Left cardiac atrium (tissue), 4 donors: ENCODE results near the gene MIEF2. TPM values are rescaled to one million over a fixed set of nuclear protein-coding genes. Genes with fewer than 3 reads are reported as not detected.
"Not testable (repeated sequence)": the region's sequence is repeated elsewhere in the genome, so short reads cannot be mapped to it uniquely, and the experiment has no call there.

Experiments used
- ATAC-seq, 2 donors: fragments of 200-7000 bp; cut with Tn5 transposase; one replicate each; pipeline ENCODE4 v1.9.1; 2020; ENCODE audit warnings: mild to moderate bottlenecking in 2 of 2, moderate library complexity in 2 of 2
- DNase-seq: peaks from one replicate; pipeline ENCODE4 v3.0.0-alpha.2; 2020
- intact Hi-C, 2 donors: fragments of 100-400 bp; cut with DNase I; formaldehyde crosslinking; loops; one replicate each; pipeline versions ENCODE4 v1.14.1 to v1.15.1; 2022 to 2023
- total RNA-seq, 2 donors: library from RNA; stranded (reverse); fragmentation: NEBNext Ultra II Directional; extraction: Animal tissue kit (Norgen Biotek cat#: 25700); gene quantifications; one replicate each; pipeline ENCODE4 v1.2.1, GENCODE V29; 2021
- donor health status: DM: no; HTN: yes; CAD: no.
- donor health status: DM: no; HTN: yes; CAD: no; lungs with severe emphysema.
- donor health status: DM: yes; HTN: yes; CAD: no.
- donor health status: Dilated cardiomyopathy.

The MIEF2 gene
- total RNA-seq, 2 donors from 2014 or later, result 16.2 to 16.8 TPM

DNA sequence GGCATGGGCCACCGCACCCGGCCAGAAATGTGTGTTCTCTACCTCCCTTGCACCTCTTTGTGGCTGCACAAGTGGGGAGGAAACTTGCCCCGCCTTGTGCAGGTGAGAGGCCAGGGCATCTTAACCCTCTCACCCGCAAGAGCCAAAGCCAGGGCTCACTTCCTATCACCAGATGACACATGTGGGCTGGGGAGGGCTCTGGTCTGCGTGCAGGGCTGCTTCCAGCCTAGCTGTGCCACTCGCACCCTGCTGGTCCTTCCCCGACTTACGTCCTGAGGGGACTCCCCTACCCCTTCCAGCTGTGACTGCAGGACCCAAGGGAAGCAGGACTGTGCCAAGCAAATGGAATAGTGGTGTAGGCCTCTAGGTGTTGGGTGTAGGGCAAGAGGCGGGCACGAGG lies 6.9 kb downstream of the MIEF2 start:
- intact Hi-C loops, result no loop called here
- DNase-seq (no peak), ATAC-seq (no peak)

DNA sequence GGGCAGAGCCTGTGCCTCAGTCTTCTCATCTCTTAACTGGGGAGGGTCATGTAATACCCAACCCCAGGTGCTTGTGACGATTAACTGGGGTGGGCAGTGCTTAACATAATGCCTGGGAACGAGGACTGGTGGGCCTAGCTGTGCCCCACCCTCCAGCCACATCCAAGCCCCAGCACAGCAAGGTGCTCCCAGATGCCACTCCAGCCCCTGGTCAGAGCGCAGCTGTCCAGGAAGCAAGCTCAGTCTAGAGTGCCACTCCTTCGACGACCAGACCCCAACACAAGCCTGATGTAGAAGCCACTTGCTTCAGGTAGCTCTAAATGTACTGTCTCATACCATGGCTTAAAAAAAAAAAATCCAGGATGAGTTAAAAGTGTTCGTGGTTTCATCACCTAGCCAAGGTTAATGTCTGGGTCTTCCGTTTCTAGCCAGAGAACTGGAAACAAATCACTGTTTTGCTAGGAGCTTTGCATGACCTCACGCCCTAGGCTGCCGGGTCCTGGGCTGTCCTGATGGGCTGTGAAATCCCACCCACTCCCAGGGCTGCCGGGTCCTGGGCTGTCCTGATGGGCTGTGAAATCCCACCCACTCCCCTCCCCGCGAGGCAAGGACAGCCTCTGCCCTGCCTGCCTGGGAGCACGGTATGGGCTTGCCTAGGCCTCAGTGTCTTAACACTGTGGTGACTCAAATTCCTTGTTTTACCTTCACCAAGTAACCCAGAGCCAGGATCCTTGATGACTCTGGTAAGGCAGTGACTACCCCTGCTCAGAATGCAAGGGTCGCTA lies 7.7 kb downstream of the MIEF2 start:
- ATAC-seq (peak in 1 of 2 donors; percentile 19), DNase-seq (no peak)
- intact Hi-C loops, result no loop called here

DNA sequence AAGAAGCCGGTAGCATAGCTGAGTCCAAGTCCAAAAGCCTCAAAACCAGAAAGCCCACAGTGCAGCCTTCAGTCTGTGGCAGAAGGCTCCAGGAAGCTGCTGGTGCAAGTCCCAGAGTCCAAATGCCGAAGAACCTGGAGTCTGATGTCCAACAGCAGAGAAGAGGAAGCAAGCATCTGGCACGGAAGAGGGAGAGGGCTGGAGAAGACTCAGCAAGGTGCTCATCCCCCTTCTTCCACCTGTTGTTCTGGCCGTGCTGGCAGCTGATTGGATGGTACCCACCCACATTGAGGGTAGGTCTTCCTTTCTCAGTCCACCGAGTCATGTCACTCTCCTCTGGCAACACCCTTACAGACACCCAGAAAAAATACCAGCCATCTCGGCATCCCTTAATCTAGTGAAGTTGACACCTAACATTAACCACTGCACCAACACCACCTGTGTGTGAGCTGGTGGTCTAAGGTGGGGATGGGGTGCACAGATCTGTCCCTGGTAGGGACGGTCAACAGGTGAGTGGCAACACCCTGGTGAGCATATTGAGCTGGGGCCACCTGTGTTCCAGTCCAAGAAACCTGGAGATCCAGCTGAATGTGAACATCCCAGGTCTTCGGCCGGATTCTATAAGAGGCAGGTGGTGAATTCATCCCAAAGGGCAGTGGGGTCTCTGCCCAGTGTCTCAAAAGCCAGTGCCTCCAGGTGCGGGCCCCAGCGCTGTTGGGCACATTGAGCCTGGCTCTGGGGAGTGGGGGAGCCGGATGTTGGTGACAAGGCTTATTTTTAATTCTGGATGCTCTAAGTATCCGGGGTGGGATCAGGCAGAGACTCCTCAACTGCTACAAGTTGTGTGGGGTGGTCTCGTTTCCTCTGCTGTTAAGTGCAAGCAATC lies 9.8 kb downstream of the MIEF2 start:
- intact Hi-C loops, result no loop called here
- DNase-seq, result no peak
- no peak for ATAC-seq

DNA sequence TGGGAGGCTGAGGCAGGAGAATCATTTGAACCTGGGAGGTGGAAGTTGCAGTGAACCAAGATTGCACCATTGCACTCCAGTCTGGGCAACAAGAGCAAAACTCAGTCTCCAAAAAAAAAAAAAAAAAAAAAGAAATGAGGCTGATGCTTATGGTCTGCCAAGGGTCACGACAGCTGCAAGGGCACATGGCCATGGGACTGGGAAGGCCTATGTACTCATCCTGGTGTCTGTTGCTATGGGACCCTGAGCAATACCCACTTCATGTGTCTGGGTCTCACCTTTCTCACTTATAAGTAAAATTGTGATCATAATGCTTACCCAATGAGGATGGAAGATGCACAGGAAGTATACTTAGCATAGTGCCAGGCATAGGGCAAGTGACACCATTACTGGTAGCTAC lies 16.6 kb downstream of the MIEF2 start:
- intact Hi-C loops, result no loop called here
- ATAC-seq, result no peak
- DNase-seq, result no peak

DNA sequence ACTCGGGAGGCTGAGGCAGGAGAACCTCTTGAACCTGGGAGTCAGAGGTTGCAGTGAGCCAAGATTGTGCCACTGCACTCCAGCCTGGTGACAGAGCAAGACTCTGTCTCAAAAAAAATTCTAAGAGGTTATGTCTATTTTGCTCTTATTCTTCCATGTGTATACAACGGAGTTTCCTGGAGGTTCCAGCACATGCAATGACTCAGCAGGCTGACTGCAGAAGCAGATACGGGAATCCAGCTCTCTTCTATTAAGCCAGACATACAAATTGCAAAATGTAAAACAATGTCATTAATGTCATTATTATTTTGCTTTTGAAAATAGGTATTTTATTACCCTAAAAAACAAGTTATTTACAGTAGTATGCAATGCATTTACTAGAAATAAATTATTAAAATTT lies 18.4 kb downstream of the MIEF2 start:
- no peak for DNase-seq
- intact Hi-C loops, result no loop called here
- no peak for ATAC-seq

DNA sequence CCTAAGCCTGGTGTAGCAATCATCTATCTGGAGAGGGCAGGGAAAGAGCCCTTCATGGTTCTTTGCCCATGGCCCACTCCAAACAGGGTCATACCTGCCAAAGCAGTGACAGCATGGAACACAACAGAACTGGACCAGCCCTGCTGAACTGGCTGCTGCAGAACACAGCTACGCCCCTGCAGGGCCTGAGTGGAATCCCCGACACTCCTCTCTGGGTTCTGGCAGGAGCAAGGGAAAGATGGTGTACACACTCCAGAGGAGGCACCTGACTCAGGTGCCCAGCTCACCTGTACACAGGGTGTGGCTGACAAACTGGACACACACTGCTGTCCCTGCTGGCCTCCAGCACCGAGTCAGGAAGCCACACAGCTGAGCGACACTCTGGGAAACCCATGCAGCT lies 19.8 kb downstream of the MIEF2 start:
- DNase-seq, result no peak
- intact Hi-C loops, result no loop called here
- no peak for ATAC-seq

DNA sequence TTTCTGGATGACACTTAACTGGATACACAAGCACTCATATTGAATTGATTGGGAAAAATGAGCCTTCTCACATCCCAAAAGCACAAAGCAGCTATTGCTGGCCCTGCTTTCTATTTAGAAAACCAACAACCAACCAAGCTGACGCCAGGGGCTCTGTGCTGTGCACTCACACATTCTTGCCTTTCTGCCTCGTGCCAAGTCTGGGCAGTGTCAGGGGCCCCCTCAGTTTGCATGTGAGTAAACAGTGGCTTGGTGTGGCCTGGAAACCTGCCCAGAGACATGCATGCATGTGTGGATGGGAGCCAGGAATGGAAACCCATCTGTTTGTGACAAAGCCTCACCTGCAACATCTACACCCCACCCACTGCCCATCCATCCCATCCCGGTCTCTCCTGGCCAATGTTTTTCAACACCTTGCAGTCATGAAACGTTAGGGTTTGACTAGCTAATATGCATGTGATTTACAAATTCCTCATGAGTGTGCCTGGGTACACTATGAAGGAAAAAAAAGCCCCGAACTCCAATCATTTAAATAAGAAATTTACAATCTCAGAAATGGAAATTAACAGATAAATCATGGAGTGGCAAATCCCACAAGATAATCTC lies 20.4 kb downstream of the MIEF2 start:
- DNase-seq (no peak), ATAC-seq (peak in 1 of 2 donors; percentile 58)
- intact Hi-C loops, result no loop called here

DNA sequence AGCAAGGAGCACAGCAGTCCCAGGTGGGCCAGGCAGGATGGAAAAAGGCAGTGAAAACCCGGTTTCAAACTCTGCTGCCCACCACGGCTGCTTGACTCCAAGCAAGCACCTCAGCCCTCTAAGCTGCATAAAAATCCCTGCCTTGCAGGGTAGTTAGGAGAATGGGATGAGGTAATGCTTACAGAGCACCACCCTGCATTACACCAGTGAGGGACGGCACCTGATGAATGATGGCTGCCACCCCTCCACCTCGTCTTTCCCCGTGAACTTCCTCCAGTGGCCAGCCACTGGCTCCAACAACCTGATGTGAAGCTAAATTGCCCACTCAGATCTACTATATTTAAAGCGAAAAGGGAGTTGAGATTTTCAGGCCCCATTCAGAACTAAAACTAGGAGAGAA lies 21.3 kb downstream of the MIEF2 start:
- intact Hi-C loops, result no loop called here
- ATAC-seq (no peak), DNase-seq (no peak)

DNA sequence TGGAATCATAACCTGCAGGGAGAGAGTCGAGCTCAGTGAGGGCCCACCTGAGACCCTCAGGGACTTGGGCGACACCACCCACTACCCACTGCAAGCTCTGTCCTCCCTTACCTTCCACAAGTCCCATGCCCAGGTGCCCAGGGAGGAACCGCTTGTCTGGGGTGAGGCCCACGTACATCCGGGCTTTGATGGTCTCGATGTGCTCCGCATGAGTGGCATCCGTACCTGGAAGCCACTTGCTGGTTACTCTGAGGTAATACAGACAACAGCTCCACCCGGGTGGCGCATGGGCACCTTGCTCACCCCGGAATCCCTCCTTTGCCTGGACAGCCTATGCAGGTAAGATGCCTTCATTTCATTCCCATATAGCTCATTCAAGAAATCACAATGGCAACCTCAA lies 24.8 kb downstream of the MIEF2 start:
- intact Hi-C loops, result no loop called here
- DNase-seq (no peak), ATAC-seq (no peak)

DNA sequence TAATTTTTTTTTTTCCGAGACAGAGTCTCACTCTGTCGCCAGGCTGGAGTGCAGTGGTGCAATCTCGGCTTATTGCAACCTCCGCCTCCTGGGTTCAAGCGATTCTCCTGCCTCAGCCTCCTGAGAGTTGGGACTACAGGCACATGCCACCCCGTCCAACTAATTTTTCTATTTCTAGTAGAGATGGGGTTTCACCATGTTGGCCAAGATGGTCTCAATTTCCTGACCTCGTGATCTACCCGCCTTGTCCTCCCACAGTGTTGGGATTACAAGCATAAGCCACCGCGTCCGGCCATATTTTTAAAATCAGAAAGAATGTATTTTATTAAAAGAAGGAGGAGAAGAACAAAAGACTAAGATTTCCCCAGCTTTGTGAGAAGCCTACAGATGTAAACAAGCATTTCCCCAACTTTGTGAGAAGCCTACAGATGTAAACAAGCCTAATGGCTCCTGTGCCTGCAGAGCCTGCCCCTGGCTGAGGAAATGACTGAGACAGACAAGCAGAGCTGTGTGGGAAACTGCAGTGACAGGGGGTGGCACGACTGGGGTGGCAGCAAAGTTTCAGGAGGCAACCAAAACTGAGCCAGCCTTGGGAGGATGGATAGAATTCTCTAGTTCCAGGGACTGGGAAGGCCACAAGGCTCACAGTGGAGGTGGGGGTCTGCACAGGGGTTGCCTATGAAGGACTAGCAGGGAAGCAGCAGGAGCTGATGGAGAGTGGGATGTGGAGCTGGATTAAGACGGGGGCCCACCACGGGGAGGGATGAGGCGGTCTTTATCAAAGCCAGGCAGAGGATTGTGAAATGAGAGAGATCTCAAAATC lies 31.5 kb downstream of the MIEF2 start:
- intact Hi-C loops, result no loop called here

DNA sequence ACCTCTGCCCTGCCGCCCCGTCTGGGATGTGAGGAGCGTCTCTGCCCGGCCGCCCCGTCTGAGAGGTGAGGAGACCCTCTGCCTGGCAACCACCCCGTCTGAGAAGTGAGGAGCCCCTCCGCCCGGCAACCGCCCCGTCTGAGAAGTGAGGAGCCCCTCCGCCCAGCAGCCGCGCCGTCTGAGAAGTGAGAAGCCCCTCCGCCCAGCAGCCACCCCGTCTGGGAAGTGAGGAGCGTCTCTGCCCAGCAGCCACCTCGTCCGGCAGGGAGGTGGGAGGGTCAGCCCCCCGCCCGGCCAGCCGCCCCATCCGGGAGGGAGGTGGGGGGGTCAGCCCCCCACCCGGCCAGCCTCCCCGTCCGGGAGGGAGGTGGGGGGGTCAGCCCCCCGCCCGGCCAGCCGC lies 37.6 kb downstream of the MIEF2 start:
- DNase-seq, intact Hi-C loops, ATAC-seq: not testable (repeated sequence)

More for the DNA sequence above, 31.5 kb downstream of the MIEF2 start:
- no peak for ATAC-seq
- DNase-seq, result no peak

DNA sequence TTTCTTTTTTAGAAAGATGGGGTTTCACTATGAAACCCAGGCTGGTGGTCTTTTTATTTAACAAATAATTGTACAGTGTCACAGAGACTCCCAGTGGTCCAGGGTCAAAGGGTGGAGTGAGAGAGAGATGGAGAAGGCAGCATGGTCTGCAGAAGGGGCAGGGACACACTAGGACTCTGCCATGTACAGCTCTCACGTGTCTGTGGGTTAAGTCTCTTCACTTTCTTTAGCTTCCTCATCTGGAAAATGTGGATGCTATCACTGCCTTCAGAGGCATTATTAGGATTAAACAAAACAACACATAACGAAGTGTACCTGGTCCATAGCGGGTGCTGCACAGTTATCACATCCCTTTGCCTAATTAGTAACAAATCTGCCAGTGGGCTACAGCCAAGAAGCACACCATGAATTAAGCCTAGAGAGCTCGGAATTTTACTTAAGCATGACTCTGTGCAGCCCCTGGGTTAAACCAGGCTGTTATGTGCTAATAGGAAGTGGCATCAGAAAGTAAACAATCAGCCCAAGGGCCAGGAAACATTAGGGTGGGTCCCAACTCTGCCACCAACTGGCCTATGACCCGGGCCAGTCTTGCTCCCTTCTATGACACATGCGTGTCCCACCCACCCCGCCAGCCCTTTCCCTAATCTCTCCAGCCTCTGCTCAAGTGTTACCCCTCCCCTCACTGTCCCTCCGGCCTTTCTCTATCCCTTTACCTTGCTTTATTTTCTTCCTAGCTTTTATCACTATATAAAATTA lies 40.4 kb downstream of the MIEF2 start:
- intact Hi-C loops, result no loop called here
- ATAC-seq (peak in 1 of 2 donors; percentile 61), DNase-seq (peak; percentile 42)

DNA sequence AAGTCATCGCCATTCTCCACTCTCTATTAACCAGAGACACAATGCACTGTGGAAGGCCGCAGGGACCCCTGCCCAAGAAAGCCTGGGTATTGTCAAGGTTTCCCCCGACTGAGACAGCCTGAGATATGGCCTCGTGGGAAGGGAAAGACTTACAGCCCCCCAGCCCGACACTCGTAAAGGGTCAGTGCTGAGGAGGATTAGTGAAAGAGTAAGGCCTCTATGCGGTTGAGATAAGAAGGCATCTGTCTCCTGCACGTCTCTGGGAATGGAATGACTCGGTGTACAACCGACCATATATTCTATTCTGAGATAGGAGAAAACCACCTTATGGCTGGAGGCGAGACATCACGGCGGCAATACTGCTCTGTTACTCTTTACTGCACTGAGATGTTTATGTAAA lies 42.7 kb downstream of the MIEF2 start:
- intact Hi-C loops, DNase-seq, ATAC-seq: not testable (repeated sequence)

DNA sequence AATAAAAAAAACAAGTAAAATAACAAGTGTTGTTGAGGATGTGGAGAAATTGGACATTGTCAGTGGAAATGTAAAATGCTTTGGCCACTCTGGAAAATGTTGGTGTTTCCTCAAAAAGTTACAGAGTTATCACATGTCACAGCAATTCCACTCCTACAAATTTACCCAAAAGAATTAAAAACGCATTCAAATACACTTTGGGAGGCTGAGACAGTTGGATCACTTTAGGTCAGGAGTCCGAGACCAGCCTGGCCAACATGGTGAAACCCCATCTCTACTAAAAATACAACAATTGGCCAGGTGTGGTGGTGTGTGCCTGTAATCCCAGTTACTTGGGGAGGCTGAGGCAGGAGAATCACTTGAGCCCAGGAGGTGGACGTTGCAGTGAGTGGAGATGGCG lies 48.7 kb downstream of the MIEF2 start:
- DNase-seq, result no peak
- intact Hi-C loops, result no loop called here
- no peak for ATAC-seq

DNA sequence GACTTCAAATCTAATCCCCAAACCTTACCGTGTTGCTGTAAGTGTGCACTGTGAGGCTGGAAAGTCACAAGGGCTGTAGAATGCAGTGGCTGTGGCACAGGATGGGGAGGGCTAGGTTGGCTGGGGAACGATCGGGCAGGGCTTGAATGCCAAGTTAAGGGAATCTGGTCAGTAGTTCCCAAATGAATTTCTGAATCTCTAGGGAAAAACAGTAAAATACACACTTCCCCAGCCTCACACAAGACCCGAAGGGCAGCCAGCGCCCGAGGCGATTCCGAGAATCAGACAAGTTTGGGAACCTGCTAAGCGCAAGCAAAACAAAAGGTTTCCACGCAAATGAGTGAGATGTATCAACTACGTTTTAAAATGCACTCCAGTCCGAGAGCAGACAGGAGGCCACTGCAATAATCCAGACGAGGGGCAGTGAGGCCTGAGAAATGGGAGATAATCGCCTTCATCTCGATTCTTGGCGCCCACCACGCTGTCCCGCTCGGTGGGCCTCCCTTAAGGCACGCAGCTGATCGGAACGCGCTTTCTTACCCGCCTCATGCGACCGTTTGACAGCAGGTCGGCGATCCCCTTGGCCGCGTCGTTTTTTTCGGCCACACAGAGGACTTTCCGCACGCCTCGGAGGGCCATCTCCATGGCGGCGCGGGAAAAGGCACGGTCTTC lies 53.7 kb downstream of the MIEF2 start:
- no peak for ATAC-seq
- intact Hi-C loops, result loop anchor here in 1 of 2 donors (5.0 to 10.0 kb wide), 2 partner anchors 57 to 89 kb away; partner anchors contain the start of genes FLII and LLGL1
- DNase-seq, result no peak

DNA sequence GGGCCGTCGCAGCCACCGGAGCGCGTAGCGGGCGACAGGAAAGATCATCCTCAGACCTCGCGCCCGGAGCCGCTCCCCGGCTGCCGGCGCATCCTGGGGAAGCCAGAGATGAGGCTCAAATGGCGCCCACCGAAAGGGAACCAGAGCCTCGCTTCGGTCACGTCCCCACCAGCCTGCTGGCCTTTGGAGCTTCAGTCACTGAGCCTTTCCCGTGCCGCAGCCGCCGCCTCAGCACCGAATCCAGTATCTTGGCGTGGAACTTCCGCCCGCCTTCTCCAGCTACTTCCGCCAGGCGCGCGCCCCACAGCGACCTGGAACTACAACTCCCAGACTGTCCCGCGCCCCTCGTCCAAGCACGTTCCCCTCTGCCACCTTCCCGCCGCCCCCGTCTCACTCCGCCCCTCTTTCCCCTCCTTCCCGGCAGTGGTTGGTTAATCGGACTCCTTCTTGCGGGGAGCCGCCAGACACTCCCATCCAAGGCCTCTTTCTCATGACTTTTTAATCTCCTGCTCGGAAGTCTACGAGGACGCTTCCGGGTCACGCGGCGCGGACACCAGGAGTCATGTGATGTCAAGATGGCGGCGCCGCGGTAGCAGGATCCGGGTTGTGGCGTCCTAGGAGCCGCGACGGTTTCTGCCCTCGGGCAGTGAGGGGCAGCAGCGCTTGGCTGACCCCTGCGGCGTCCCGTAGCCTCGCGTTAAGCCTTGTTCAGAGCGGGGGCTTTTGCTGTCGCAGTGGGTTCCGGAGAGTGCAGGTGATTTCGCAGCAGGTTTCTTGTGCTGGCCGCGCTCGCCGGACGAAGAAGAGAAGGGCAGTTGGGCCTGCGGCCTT lies 54.5 kb downstream of the MIEF2 start, which contains the start of the genes SMCR8 and TOP3A:
SMCR8 (plus strand) TSS at position 563 of the 831 bp plus-strand sequence. CDS start 497 bp downstream, outside the sequence.
TOP3A (minus strand) TSS at position 264 of the 831 bp plus-strand sequence; CDS start at position 48, 216 bp downstream.
- peak; percentile 98 to 99 for ATAC-seq
- peak; percentile 98 for DNase-seq
- intact Hi-C loops, result loop anchor here in 1 of 2 donors (5.0 to 10.0 kb wide), 2 partner anchors 58 to 90 kb away; partner anchors contain the start of genes FLII and LLGL1
